Fibroblast of upper back skin (primary cell): ENCODE measurements around the gene WWOX.
"Not testable (repeated sequence)": the region's sequence is repeated elsewhere in the genome, so short reads cannot be mapped to it uniquely, and the experiment has no call there.

Source experiments
- DNase-seq: peaks from one replicate; pipeline ENCODE4 v3.0.0-alpha.2; 2013

The WWOX gene

DNA sequence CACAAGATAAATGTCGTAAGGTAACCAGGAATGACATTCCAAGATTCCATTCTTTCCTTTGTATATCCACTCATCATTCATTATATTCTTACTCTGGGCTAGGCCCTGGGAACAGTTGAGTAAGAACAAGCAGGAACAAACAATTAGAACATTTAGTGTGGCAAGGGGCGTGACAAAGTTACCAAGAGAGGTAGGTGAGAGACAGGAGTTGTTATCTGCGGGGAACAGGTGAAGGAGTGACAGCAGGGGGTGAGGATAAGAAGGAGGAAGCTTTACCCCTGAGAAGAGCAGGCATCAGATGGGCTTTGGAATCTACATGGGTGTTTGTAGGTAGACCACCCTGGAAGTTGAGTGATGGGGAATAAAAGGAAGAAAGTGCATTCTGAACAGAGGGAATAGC is 568.9 kb downstream of the WWOX start:
- DNase-seq, result no peak

DNA sequence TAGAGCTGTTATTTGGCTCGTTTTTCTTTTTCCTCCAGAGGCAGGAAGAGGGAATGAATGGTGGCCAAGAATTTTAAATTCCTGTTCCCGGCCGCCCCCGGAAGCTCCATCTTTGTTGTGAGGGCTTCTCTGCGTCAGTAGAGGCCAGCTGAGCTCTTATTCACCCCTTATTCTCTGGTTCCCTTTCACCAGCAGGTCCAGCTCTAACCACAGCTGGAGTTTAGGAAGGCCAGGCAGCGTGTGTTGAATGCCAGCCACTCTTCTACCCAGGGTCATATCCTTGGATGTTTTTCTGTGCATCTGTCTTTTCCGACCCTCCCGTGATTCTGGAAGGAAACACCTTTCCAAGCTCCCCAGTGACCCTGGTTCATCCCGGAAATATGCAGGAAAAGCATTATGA is 570.5 kb downstream of the WWOX start:
- DNase-seq, result peak; percentile 55

- DNase-seq, result no peak
Observed at GRCh38 chr16:78672779-78673556, 573.5 kb downstream of the WWOX start.

DNA sequence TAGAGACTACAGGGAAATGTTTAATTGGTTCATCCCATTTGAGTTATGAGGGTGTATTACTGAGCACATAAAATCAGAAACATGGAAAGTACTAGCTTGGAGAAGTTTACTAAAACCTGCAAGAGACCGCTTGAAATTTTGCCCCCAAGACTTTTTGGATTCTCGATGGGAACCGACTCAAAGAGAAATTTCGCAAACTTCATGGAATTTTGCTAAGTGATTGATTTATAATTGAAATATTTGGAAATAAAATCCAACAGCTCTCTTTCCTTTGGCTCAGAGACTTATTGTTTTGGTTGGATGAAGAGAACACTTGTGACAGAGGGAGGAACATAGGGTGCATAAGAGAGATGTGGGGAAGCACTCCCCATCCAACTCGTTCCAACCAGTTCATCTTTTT is 574.4 kb downstream of the WWOX start:
- DNase-seq, result no peak

GRCh38 chr16:78675312-78675711 is 575.9 kb downstream of the WWOX start:
- DNase-seq, result no peak

- DNase-seq, result peak; percentile 31
Observed at GRCh38 chr16:78675951-78676792, 576.7 kb downstream of the WWOX start.

DNA sequence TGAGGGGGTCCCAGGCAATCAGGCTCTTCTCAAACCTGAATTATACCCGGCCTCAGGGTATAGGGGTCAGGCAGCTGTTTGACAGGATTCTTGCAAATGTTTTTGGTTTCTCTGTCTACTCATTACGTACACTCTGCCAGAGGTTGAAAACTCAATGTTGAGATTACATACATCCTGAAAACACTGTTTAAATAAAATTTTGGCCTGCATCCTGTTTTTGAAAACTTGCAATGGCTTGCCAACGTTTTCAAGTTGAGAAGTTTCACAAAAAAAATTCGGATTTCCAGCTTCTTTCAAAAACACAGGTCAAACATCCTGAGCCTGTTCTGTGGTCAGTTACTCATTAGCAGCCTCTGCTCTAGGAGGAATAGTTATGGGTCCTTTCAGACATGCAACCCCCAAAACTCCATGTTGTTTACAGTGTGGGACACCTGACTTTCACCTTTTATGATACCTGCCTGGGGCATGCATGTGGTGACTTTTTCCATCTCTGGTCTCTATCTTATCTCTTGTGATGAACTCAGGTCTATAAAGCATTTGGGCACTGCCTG is 577.8 kb downstream of the WWOX start:
- peak; percentile 21 for DNase-seq

DNA sequence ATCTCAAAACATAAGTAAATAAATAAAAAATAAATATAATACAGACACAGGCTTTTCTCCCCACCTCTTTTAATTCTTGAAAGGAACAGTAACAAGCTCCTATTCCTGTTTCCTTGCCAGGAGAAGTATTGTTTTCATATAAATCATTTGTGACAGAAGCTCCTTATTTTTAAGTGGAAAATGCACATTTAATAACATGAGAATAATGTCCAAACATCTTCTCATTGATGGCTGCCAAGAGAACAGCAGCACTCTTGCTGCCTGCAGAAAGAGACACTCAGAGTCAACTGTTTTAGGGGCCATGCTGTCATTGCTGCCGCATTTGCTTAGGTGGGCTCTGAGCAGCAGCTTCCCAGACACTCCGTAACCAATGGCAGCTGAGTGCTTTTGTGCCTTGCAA is 580.1 kb downstream of the WWOX start:
- no peak for DNase-seq

DNA sequence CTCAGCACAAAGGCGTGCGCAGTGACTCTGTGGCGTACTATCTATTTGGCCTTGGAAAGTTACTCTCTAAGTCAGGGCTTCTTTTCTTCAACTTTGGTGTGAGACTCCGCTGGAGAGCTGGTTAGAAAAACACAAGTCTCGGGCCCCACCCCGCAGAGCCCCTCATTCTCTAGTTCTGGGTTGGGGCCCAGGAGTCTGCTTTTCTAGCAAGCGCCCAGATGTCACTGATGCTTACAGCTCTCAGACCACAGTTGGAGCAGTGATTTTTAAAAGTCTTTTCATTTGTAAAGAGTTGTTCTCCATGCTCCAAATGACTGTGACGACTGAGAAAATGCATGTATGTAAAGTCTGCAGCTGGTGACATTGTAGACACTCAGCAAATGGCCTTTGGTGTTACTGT is 582.3 kb downstream of the WWOX start:
- DNase-seq, result no peak

DNA sequence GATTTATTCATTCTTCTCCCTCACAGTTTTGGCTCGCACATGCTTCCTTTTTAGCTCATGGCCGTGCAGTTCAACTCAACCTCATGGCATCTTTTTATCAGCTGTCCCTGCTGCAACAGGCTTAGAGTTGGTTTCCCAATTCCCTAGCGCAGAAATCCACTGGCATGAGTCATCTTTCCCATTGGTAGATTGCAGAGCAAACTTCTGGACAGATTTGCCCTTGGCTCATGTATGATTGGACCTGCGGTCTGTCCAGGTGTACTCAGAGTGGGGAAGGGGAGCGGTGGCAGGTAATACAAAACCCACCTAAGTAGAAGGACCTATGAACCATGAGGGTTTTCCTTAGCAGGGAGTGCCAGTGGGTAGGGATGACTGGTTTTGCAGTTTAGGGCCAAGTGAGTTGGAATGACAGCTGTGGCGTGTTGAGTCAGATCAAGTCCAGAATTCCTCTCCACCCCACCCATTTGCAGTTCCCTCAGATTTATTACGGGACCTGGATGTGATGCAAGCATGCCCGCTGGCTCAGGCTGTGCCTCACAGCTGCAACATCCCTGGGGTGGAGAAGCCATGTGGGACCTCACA is 584.7 kb downstream of the WWOX start:
- peak; percentile 94 for DNase-seq

GRCh38 chr16:78684655-78685375 is 585.4 kb downstream of the WWOX start:
- peak; percentile 50 for DNase-seq

DNA sequence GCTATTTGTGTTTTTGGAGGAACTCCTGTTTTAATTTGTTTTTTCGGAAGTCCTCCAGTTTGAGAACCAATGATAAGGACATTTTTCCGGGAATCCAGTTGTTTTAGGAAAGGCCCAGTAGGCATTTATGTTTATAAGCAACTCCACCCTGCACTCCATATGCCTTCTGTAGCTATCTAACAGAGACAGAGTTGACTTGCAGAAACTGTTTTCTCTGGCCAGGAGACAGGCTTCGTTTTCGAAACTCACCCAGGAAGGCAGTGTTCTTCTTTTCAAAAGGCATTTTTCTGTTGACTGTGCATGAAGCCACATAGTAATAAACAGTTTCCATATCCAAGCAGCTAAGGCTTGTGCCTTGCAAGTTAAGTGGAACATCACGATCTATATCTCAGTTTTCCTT is 587.1 kb downstream of the WWOX start:
- DNase-seq, result no peak

DNA sequence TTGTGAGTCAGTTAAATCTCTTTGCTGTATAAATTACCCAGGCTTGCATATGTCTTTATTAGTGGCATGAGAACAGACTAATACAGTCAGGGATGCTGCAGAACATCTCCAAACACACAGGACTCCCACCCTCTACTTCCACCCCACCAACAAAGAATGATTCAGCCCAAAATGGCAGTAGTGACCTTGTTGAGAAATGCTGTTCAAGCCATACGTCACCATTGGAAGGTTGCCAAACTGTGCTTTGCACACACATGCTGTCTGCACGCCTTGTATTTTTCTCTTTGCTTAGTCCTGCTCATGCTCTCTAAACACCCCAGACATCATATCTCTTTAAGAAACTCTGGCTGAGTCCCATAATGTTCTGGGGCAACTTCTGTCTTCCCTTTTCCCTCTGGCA is 589.6 kb downstream of the WWOX start:
- DNase-seq, result peak; percentile 74

DNA sequence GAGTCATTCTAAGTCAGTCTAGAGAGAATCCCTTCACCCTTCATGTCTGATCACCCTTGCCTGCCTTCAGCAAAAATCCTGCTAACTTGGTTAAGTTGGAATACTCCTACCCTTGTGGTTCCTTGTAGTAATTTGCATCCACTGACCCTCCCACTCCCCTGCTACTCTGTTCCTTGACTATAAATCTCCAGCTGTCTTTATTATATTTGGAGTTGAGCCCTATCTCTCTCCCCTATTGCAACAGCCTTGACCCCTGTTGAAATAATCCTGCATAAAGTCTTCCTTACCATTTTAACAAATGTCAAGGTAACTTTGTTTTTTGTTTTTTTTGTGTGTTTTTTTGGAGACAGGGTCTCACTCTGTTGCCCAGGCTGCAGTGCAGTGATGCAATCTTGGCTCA is 590.1 kb downstream of the WWOX start:
- DNase-seq, result peak; percentile 22

GRCh38 chr16:78690510-78690909 is 591.1 kb downstream of the WWOX start:
- DNase-seq, result no peak

DNA sequence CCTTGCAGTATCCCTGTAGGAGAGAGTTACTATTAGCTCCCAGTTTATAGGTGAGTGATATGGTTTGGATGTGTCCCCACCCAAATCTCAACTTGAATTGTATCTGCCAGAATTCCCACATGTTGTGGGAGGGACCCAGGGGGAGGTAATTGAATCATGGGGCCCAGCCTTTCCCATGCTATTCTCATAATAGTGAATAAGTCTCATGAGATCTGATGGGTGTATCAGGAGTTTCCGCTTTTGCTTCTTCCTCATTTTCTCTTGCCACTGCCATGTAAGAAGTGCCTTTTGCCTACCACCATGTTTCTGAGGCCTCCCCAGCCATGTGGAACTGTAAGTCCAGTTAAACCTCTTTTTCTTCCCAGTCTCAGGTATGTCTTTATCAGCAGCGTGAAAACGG is 592.3 kb downstream of the WWOX start:
- not testable (repeated sequence) for DNase-seq

DNA sequence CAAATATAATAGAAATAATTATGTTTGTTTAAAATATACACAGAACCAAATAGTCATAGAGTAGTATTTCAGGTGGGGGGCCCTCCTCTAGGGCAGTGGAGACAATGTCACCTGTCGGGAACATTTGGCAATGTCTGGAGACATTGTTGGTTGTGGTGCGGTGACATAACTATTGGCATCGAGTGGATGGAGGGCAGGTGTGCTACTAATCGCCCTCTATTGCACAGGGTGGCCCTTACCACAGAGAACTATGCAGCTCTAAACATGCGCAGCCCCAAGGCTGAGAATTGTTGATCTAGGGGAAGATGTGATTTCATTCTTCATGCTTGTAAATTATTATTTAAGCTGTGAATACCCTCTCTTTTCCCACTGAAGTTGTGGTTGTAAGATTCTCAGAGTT is 594.0 kb downstream of the WWOX start:
- no peak for DNase-seq

GRCh38 chr16:78694414-78694813 is 595.0 kb downstream of the WWOX start:
- no peak for DNase-seq

- DNase-seq, result no peak
Observed at GRCh38 chr16:78695391-78695790, 595.9 kb downstream of the WWOX start.

DNA sequence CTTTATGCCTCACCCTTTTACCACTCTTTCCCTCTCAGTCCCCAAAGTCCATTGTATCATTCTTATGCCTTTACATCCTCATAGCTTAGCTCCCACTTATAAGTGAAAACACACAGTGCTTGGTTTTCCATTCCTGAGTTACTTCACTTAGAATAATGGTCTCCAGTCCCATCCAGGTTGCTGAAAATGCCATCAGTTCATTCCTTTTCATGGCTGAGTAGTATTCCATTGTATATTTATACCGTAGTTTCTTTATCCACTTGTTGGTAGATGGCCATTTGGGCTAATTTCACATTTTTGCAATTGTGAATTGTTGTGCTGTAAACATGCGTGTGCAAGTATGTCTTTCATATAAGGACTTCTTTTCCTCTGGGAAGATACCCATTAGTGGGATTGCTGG is 597.3 kb downstream of the WWOX start:
- no peak for DNase-seq

- DNase-seq, result no peak
Observed at GRCh38 chr16:78697426-78697825, 598.0 kb downstream of the WWOX start.

DNA sequence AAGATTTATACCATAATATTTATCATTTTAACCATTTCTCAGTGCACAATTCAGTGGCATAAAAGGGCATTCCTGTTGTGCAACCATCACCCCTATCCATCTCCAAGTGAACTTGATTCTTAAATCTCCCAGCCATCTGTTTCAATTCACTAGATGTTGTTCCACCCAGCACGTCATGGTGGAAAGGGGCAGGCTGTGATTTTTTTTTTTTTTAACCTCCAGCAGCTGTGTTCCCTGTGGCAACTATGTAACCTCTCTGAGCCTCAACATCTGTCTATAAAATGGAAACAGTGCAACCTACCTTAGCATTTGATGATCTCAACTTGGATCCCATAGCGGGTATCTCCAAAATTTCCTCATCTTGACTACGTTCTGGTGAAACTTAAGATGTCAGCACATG is 604.5 kb downstream of the WWOX start:
- peak; percentile 11 for DNase-seq

DNA sequence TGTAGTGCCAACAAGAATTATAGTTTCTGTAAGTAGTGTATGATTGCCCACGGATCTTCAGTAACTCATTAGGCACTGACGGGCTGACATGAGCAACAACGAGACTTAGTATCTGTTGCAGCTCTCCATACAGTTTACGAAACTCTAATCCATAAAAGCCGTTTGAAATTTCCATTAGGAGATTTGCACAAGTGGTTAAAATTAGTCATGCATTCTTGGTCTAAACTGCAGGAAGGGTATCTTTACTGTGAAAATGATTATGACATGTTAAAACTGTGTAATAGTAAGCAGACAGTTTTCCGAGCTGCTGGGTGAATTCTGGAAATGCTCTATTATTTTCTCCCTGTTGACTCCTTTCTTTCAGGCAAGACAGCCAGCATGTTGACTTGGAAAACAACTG is 605.0 kb downstream of the WWOX start:
- peak; percentile 69 for DNase-seq
